Hepatocyte (in vitro differentiated cells): ENCODE results near the gene ZNF766. TPM values are rescaled to one million over a fixed set of nuclear protein-coding genes. Genes with fewer than 3 reads are reported as not detected.

Source experiments
- DNase-seq: peaks from one replicate; pipeline ENCODE4 v3.0.0-alpha.2; 2016; ENCODE audit warnings: low spot score
- H2AFZ ChIP-seq: fragments of 200-600 bp; sonication (generic); 2 replicates; pipeline ENCODE4 v1.6.0; 2016; ENCODE audit warnings: antibody characterized with exemption, mild to moderate bottlenecking
- H3K27ac ChIP-seq: fragments of 200-600 bp; sonication (generic); 2 replicates; pipeline ENCODE4 v1.5.1; 2016; ENCODE audit warnings: mild to moderate bottlenecking
- H3K27me3 ChIP-seq: fragments of 200-600 bp; sonication (generic); 2 replicates; pipeline ENCODE4 v1.6.1; 2016
- H3K36me3 ChIP-seq: fragments of 200-600 bp; sonication (generic); replicated peaks from 2 replicates; pipeline ENCODE4 v1.5.1; 2016; ENCODE audit warnings: low read depth; ENCODE audit not compliant: insufficient read depth
- H3K4me1 ChIP-seq: fragments of 200-600 bp; sonication (generic); 2 replicates; pipeline ENCODE4 v1.5.1; 2016; ENCODE audit warnings: mild to moderate bottlenecking, moderate library complexity; ENCODE audit not compliant: insufficient read depth
- H3K4me2 ChIP-seq: fragments of 200-600 bp; sonication (generic); 2 replicates; pipeline ENCODE4 v1.6.0; 2016
- H3K4me3 ChIP-seq: fragments of 200-600 bp; sonication (generic); 2 replicates; pipeline ENCODE4 v1.5.1; 2016; ENCODE audit warnings: mild to moderate bottlenecking
- H3K79me2 ChIP-seq: fragments of 200-600 bp; sonication (generic); 2 replicates; pipeline ENCODE4 v1.6.0; 2017; ENCODE audit warnings: mild to moderate bottlenecking
- H3K9me2 ChIP-seq: fragments of 200-600 bp; sonication (generic); replicated peaks from 2 replicates; pipeline ENCODE4 v1.6.0; 2017; ENCODE audit warnings: mild to moderate bottlenecking; ENCODE audit not compliant: insufficient read depth
- H3K9me3 ChIP-seq: fragments of 200-600 bp; sonication (generic); 2 replicates; pipeline ENCODE4 v1.5.1; 2016; ENCODE audit warnings: low read depth, mild to moderate bottlenecking
- H4K20me1 ChIP-seq: fragments of 200-600 bp; sonication (generic); 2 replicates; pipeline ENCODE4 v1.6.0; 2016; ENCODE audit warnings: mild to moderate bottlenecking; ENCODE audit not compliant: insufficient read depth, poor library complexity, severe bottlenecking
- CTCF ChIP-seq: fragments of 200-600 bp; sonication (generic); IDR thresholded peaks from 2 replicates; pipeline ENCODE4 v1.5.1; 2016; ENCODE audit warnings: antibody characterized with exemption, mild to moderate bottlenecking; ENCODE audit not compliant: poor library complexity
- EZH2 ChIP-seq: fragments of 200-600 bp; sonication (generic); IDR thresholded peaks from 2 replicates; pipeline ENCODE4 v1.6.1; 2016; ENCODE audit warnings: antibody characterized with exemption, mild to moderate bottlenecking, borderline replicate concordance
- EZH2phosphoT487 ChIP-seq: fragments of 200-600 bp; sonication (generic); IDR thresholded peaks from one replicate; pipeline ENCODE4 v1.6.1; 2018; ENCODE audit warnings: antibody characterized with exemption, mild to moderate bottlenecking, low read depth, moderate library complexity; ENCODE audit not compliant: unreplicated experiment, severe bottlenecking
- WGBS: methylation state at CpG from one replicate; pipeline ENCODE4 v1.1.6; 2016; ENCODE audit warnings: low lambda C conversion rate; ENCODE audit errors: missing lambda C conversion rate; 5-methylcytosine and 5-hydroxymethylcytosine counted together
- polyA plus RNA-seq: library from polyadenylated mRNA; unstranded; fragments of >200 nt; fragmentation: Nextera tagmentation; extraction: Ambion mirVana; gene quantifications from 2 replicates; pipeline ENCODE4 v1.2.1, GENCODE V29; 2016
- total RNA-seq: library from RNA; depleted of rRNA; stranded (reverse); fragments of >200 nt; gene quantifications from 2 replicates; pipeline ENCODE4 v1.2.3, GENCODE V29; 2014

ZNF766 gene
- total and polyA plus RNA-seq, 2 experiments from 2014 or later = 11.4 to 11.6 TPM

- no peak overlapping the region for H3K27ac ChIP-seq
- 97% methylated on average over 7 of the region's 7 CpGs for WGBS
- H3K9me3 ChIP-seq = no peaks in the 10 kb centered on the region
- H3K79me2 ChIP-seq = no peaks in the 10 kb centered on the region
- H3K27me3 ChIP-seq = no peaks in the 10 kb centered on the region
- H2AFZ ChIP-seq = no peak overlapping the region
- H3K4me3 ChIP-seq = no peak overlapping the region
- DNase-seq = no peak
- H3K9me2 ChIP-seq = no peaks in the 10 kb centered on the region
- peaks cover 6% of the 10 kb centered on the region for H3K36me3 ChIP-seq
- H3K4me2 ChIP-seq = no peak overlapping the region
- TF ChIP-seq CTCF = no peak
- no peak for TF ChIP-seq EZH2
- TF ChIP-seq EZH2phosphoT487 = no peak
- H3K4me1 ChIP-seq = no peaks in the 10 kb centered on the region
- peaks cover 6% of the 10 kb centered on the region for H4K20me1 ChIP-seq
These were observed 47.5 kb upstream of the ZNF766 start for GRCh38 chr19:52221831-52222375.

GRCh38 chr19:52224211-52224610, 45.2 kb upstream of the ZNF766 start:
- no peak overlapping the region for H3K4me3 ChIP-seq
- no peaks in the 10 kb centered on the region for H3K9me2 ChIP-seq
- WGBS = 92% methylated on average over 5 of the region's 5 CpGs
- H4K20me1 ChIP-seq = peaks cover 2% of the 10 kb centered on the region
- no peak overlapping the region for H3K4me2 ChIP-seq
- TF ChIP-seq CTCF = no peak
- no peak for TF ChIP-seq EZH2
- TF ChIP-seq EZH2phosphoT487 = no peak
- no peak overlapping the region for H3K27ac ChIP-seq
- no peak for DNase-seq
- no peaks in the 10 kb centered on the region for H3K9me3 ChIP-seq
- no peak overlapping the region for H2AFZ ChIP-seq
- no peaks in the 10 kb centered on the region for H3K27me3 ChIP-seq
- peaks cover 5% of the 10 kb centered on the region for H3K36me3 ChIP-seq
- no peaks in the 10 kb centered on the region for H3K79me2 ChIP-seq
- H3K4me1 ChIP-seq = no peaks in the 10 kb centered on the region

GRCh38 chr19:52226652-52227051, 42.7 kb upstream of the ZNF766 start:
- Histone ChIP-seq H2AFZ (no peak overlapping the region), H3K79me2 (no peaks in the 10 kb centered on the region), H3K36me3 (no peaks in the 10 kb centered on the region), H3K27me3 (no peaks in the 10 kb centered on the region), H3K4me2 (no peak overlapping the region), H3K9me3 (no peaks in the 10 kb centered on the region), H3K4me1 (no peaks in the 10 kb centered on the region), H4K20me1 (no peaks in the 10 kb centered on the region), H3K27ac (no peak overlapping the region), H3K9me2 (no peaks in the 10 kb centered on the region), H3K4me3 (no peak overlapping the region)
- no peak for TF ChIP-seq CTCF
- no peak for TF ChIP-seq EZH2
- no peak for TF ChIP-seq EZH2phosphoT487
- DNase-seq = no peak
- WGBS = 98% methylated on average over 4 of the region's 4 CpGs
